HG02943 (cell line): Measurements from ENCODE around the gene ATRIP.
"Not testable (repeated sequence)": the region's sequence is repeated elsewhere in the genome, so short reads cannot be mapped to it uniquely, and the experiment has no call there.

Source experiments
- ATAC-seq: cut with Tn5 transposase; IDR thresholded peaks from one replicate; pipeline ENCODE4 v1.9.1; 2021; ENCODE audit warnings: mild to moderate bottlenecking, low read depth, moderate library complexity; ENCODE audit not compliant: unreplicated experiment

The ATRIP gene

GRCh38 chr3:48446425-48447193 is at the start of gene ATRIP:
Gene ATRIP (plus strand): TSS chr3:48446737. CDS start chr3:48446846, 109 bp downstream.
- peak; percentile 66 for ATAC-seq

GRCh38 chr3:48397767-48398681 is 48.5 kb upstream of the ATRIP start:
- ATAC-seq: no peak

- ATAC-seq: no peak
Observed at GRCh38 chr3:48398701-48399386, 47.7 kb upstream of the ATRIP start.

DNA sequence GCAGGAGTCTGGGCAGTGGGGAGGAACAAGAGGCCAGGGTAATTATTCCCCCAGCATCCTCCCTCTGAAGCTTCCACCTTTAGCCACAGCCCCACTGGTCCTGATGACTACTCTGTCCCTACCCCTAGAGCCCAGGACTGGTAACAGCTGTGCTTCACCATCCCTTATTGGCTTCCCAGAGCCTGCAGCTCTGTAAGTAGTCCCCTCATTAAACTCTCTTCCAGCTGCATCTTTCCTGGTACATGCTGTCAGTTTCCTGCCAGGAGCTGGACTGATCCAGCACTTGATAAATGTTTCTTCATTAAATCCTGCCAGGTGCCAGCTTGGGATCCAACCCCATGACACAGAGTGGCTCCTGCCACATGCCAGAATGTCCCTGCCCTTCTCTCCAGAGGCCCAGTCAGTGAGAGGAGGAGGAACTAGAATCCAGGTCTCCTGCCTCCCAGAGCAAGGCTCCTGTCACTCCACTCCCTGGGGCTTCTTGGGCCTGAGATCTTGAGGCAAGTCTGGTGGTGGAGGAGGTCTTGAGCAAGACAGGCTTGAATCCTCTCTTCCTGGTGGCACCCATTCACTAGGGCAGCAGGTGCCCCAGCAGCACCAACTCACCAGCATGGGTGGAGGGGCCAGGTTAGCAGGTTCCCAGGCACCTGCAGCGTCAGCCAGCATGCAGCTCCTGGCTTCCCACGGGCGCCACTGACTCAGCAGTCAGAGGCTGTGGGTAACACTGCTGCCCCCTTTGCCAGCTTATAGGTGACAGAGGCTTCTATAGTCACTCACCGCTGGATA is 47.0 kb upstream of the ATRIP start:
- ATAC-seq: no peak

- no peak for ATAC-seq
Observed at GRCh38 chr3:48400824-48401433, 45.6 kb upstream of the ATRIP start.

- not testable (repeated sequence) for ATAC-seq
Observed at GRCh38 chr3:48401434-48401901, 45.1 kb upstream of the ATRIP start.

- ATAC-seq: no peak
Observed at GRCh38 chr3:48402281-48402732, 44.2 kb upstream of the ATRIP start.

GRCh38 chr3:48402907-48403306 is 43.6 kb upstream of the ATRIP start:
- no peak for ATAC-seq

DNA sequence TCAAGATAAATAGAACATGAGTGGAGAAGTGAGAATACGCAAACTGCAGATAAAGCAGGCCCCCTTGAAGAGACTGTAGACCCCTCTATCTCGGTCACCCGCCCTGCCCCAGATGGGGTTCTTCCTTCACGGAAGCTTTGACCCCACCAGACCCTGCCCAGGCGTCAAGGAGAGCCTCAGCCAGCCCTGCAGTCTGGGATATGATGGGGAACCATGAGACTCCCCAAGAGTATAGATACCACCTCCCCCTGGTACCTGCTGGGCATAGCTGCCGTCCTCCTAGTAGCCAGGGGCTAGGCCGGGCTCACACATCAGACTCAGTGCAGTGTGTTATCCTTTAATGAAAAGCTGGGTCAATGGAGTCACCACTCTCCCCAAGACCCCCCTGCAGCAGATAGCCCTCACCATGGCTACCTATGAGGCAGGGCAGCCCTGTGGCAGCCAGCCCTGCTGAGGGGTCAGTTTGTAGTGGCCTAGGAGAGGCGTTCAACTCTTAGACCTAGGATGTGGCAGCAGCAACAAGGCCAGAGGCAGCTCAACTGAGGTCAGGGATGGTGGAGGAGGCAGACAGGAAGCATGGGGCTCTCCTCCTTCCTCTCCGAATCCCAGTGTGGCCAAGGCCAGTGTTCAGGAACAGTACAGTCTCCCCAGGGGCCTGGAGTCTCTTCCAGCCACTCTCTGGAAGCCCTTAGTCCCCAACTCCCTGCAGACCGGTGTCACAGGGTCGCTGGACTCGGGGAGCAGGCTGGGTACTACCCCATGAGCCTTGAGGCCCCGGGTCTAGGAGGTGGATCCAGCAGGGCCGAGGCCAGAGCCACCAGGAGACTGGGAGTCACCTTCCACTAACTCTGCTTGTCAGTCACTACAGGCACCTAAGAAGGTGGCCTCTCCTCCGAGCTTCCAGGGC is 42.8 kb upstream of the ATRIP start:
- no peak for ATAC-seq

GRCh38 chr3:48404440-48405342 is 41.8 kb upstream of the ATRIP start:
- no peak for ATAC-seq

GRCh38 chr3:48405343-48405881 is 41.1 kb upstream of the ATRIP start:
- ATAC-seq: no peak

- no peak for ATAC-seq
Observed at GRCh38 chr3:48405971-48406370, 40.6 kb upstream of the ATRIP start.

DNA sequence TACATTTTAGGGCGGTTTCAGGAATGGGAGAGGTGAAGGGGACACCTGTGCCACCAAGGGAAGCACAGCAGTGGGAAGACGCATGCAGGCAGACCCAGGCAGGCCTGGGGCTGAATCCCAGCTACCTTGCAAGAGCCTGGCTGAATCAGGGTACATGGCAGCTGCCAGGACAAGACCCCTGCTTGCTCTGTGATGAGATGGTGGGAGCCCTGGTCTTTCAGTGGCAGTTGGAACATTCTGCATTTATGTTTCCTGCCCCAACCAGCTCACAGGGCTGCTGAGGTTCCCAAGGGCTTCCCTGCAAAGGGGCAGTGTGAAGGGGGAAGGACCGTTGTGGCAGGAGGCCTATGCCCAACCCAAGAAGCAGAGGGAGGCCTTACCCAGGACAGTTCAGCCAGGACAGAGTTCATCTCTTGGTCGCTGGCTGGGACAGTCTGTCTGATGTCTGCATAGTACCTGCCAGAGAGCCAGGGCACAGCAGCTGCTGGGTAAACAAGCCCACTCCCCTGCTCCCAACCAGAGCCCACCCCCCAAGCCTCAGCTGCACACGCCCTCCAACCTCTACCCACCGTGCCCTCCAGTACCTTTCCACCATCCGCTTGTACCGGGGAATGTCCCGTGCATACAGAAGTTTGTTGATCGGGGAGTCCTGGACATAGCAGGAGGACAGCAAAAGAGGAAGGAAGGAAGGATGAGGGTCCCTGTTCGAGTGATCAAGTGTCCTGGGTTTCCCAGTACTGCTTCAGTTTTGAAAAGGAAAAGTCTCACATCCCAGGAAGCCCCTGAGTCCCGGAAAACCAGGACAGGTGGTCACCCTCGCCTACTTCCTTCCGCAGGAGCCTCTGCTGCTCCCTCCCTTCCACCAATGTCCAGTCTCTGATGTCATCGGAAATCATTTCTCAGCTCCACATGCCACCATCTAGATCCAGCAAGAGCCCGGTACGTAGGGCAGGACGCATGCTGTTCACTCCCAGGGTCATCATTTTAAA is 39.8 kb upstream of the ATRIP start:
- ATAC-seq: no peak

DNA sequence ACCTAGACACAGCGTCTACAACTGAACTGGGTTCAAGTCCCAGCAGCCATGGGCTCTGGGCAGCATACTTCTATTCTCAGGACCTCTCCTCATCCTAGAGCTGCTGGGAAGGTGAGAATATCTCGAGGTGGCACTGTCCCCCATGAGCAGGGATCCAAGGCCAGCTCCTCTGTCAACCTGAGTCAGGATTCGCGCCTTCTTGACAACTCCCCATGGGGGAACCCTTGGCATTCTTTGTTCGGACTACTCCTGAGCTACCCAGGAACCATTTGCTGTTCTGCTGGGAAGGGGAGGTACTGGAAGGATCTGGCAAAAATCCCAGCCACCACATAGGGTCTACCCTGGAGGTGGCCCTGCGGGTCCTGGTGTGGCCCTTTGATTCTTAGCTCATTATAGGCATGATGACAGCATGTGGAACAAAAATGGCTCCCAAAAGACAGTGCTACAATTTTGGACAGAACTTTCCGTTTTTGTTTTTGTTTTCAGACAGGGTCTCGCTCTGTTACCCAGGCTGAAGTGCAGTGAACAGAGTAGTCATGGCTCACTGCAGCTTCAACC is 38.9 kb upstream of the ATRIP start:
- ATAC-seq: no peak

- ATAC-seq: no peak
Observed at GRCh38 chr3:48408823-48409281, 37.7 kb upstream of the ATRIP start.
